Skin of body (tissue), 2 donors: Measurements from ENCODE around the gene DUSP3. TPM values are rescaled to one million over a fixed set of nuclear protein-coding genes. Genes with fewer than 3 reads are reported as not detected.

Experiments
- DNase-seq: peaks from one replicate; lab custom pipeline; 2025; lab: John Stamatoyannopoulos, UW
- total RNA-seq: library from RNA; depleted of rRNA; stranded (reverse); fragments of >200 nt; gene quantifications from one replicate; pipeline ENCODE4 v1.2.3, GENCODE V29; 2014

DUSP3 gene
- total RNA-seq, 1 donor from 2014 or later = 29.2 TPM

DNA sequence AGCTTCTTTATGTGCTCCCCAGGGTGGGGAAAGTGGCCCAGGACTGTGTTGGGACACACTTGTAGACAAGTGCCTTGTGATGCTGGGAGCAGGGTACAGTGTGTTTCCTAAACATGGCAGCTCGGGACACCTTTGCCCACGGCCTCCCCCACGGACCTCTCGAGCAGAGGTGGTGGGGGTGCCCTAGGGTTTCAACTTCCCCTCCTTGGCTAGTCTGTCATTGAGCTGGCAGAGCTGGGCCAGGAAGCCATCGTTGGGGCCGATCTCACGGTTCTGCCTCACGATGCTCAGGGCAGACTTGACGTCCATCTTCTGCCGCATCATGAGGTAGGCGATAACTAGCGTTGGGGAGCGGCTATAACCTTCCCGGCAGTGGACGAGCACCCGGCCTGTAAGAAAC lies 9.4 kb downstream of the DUSP3 start:
- DNase-seq = no peak

DNA sequence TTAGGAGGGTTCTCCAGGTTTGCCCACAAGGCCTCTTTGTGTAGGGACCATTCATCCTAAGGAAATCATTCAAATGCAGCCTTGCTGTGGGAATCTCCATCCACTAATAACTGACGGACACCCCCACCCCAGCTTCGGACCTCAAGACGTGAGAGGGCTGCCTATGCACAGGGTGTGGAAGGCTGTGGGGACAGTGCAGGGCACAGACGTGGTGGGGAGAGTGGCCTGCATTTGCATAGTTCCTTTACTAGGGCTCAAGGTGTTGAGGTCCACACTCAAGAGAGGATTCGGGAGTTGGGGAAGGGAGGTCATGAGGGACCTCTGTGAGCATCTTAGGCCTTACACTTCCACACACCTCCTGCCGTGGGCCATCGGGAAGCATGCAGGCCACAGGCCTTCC lies 9.8 kb downstream of the DUSP3 start:
- DNase-seq = no peak

DNA sequence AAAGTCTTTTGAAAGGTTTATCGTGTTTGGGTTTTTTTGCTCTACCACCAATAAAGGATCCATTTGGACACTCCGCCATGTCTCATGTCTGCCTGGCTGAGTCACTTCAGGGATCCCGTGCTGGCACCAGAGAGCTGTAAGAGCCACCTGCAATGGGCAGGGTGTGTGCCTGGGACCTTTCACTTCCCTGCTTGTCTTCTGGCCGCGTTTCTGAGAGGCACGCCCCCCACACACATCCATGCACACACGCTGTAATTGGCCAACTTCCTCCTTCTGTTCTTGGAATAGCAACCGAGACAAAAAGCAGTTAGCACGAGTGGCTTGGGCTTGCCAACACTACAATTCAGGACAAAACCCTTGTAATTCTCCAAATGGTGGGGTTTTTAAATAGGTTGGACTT lies 10.4 kb downstream of the DUSP3 start:
- DNase-seq = no peak

DNA sequence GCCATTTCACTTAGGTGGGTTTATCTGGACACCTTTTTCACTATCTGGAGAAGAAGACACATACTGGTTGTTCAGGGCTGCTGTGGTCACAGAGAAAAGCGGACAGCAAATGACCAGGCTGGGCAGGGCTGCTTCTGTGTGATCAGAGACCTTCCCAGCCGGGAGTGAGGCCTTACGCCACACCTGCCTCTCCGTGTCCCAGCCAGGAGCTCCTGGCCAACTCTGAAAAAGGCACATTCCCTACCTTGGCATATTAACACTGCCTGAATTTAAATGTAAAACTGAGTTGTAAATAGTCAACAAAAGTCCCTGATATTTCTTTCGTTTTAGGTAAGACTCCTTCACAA lies 11.1 kb downstream of the DUSP3 start:
- no peak for DNase-seq

DNA sequence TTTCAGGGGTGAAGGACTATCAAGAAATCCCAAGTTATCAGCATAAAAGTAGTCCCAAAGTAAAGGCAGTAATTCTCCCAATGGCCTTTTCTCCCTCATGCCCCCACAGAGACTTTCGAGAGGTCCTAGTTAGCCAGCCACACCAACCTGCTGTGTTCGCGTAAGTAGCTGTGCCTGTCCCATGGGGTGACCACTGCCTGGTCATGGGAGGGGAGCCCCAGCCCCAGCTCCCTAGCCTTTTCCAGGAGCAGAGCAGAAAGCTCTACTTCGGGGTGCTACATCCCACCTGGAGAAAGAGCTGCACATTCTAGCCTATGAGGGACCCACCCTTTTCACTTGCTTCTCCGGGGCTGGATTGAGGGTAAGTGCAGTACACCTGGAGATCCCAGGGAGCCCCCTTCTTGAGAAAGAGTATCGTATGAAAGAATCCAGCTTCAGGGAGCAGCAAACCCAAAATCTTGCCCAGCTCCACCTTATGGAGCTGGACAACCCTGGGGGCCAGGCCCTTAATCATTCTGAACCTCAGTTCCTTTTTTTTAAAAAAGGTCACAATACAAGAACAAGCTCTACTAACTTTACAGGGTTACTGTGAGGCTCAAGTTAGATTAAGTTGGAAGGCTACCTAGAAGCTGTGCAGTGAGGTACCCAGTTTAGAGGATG lies 11.6 kb downstream of the DUSP3 start:
- DNase-seq = no peak

DNA sequence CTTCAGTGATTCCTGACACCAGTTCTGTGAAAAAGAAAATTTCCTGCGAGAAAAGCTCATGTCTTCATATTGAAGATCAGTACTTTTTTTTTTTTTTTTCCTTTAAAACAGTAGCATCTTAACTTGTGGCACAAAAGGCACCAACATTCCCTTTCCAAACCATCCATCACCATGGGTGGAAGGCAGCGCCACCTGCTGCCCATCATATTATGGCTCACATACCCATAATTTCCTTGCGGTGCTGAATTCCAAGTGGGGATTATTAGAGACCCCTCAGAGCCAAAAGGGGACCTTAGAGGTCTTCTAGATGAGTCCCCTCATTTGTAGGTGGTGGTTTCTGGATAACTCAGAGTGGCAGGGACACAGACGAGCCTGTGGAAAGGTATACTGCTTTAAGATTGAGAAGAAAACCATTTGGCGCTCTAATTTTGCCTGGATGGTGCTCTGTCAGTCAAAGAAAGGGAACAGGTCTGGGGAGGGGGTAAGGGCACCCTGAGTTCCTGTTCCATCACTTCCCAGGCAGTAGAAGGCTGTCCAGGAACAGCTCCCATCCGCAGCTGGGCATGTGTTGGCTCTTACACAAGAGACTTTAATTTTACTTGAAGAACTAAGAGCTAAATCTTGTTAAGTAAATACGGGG lies 12.2 kb downstream of the DUSP3 start:
- no peak for DNase-seq

DNA sequence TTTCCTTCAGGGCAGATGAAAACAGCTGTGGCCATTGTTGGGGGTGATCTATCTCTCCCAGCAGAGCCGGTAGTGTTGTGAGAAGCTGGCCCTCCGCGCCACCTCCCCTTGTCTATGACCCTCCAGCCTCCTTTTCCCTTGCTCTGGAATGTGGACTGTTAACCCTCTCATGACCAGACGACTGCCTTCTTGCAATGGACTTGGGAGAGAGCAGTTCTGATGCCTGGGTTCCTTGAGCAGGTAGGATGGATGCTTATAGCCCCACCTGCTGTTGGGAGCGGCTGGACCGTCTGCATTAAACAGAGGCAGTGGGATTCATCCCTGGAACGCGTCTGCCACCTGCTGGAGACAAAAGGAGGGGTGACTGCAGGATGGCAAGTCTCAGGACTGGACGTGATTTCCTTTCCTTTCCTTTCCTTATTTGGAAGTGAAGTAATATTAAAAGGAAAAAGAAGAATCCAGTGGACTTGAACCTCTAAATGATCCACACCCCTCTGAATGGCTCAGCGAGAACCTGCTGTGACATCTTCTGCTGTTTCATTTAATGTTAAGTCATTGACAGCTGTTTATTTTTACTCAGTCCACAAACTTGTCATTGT lies 18.4 kb downstream of the DUSP3 start:
- DNase-seq = peak; percentile 83

DNA sequence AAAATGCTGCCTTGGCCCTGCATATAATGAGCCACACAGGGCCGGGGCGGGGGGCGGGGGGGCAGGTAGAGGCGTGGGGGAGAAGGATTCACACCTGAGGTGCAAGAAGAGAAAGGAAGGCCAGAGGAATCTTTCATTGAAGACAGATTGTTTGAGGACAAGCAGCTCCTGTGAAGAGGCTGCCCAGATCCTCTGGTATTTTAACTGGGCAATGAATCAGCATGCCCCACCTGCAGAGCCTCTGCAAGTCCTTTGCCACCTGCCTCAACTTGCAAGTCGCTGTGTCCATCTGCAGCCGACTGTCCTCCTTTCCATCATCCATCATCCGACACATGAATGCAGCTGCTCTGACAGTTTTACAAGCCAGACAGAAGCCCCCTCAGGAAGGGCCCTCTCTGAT lies 18.9 kb downstream of the DUSP3 start:
- no peak for DNase-seq

DNA sequence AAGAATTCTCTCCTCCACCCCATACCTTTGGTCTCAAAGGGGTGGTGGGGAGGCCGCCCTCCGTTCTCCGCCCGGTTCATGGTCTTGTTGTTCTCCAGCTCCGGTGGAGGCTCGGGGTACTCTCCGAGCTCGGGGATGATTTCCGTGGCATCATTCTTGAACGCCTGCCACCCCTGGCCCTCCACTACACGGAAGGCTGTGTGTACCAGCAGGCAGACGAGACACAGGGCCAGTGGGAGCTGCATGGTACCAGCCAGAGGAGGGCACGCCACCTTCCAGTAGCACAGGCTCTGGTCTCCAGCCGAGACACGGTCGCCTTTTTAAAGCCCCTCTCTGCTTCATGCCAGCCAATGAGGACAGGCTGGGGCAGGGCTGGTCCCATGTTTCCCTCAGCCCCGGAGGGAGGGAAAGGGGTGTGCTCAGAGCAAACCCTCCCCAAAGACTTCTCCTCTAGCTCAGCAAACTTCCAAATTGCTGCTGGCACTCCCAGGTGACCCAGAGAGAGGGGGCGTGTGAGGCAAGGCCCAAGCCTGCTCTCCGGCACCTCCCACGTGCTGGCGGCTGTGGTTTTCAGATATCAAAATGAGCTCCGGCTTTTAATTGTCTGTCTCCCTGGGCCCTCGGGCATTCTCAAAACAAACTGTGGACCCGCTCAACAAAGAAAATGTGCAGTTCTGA lies 20.1 kb downstream of the DUSP3 start, which contains the start of gene SOST:
SOST (minus strand) TSS at position 295 of the 678 bp plus-strand sequence; CDS start at position 245, 50 bp downstream.
- DNase-seq = no peak

DNA sequence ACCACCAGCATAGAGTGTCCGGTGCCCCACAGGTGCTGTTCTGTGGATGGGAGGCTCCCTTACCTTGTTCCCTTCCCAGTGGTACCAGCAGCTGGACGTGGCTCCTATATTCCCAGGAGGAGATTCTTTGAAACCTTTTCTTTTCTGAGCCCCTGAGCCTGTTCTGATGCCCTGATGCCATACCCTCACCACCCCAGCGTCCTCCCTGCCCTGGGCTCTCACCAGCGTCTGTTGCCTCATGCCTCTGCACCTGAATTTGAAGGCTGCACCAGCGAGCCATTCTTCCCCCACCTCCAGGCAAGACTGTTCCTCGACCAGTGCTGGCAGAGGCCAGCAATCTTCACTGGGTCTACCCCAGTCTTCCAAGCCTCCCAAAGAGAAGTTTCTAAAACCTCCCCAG lies 20.7 kb downstream of the DUSP3 start:
- DNase-seq = no peak

DNA sequence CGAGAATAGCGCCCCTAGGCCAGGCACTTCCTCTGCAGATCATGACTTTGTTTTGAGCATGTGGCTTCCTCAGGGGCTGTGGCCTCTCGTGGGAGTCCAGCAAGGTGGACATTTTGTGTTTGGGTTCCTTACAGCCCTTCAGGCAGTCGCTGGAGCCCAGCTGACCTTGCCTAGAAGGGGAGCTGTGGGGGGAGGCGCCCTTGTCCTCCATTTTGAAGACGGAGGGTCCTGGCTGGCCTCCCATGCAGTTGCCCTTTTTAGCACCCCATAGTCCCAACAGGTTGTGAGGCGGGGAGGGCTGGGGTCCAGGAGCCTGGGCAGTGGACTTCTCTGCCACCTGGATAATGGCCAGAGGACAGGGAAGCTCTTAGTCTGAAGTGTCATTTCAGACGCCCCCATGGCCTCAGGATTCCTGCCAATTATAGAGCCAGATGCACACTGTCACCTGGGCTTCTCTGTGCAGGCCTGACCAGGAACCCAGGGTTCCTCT lies 21.6 kb downstream of the DUSP3 start:
- no peak for DNase-seq

DNA sequence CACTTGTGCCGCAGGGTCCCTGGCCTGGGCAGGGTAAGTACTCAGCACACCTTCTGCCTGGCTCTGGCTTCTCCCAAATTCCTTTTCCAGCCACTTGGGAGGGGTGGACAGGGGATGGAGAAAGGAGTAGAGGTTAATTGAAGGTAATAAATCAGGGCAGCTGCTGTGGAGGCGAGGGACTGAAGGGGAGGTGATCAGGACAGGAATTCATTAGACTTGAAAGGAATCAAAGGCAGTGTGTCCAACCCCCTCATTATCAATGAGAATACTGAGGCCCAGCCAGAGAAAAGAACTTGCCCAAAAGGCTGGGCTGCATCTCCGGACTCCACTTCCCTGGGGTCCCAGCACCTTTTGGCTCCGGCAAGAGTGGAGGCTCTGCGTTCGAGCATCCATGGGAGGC lies 22.6 kb downstream of the DUSP3 start:
- no peak for DNase-seq

DNA sequence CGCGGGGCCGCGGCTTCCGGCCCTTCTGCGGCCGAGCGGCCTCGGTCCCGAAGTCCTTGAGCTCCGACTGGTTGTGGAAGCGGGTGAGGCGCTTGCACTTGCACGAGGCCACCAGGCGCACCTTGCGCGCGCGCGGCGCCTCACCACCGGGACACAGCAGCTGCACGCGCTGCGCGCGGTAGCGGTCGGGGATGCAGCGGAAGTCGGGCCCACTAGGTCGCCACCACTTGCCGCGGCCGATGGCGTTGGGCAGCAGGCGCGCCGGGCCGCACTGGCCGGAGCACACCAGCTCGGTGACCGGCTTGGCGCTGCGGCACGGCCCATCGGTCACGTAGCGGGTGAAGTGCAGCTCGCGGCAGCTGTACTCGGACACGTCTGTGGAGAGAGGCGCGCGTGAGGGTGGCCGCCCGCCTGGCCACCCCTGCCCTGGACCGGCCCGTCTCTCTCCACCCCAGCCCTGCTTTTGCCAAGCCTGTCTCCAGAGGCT lies 23.3 kb downstream of the DUSP3 start:
- DNase-seq = no peak

DNA sequence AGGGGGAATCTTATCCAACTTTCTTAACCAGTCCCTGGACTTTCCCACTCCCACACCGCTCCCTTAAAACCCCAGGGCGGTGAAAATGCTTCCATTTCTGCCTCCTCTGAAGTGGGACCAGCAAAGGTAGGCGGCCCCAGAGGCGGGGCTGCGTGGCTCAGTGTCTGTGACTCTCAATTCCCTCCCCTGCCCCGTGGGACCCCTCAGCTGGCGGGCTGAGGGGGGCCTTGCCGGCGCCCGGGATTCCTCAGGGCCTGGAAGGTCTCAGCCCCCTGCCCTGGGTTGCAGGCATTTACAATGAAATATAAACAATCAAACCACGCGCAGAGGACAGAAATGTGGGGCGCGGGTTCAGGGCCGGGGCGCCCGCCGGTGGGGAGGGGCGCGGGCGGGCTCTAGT lies 23.8 kb downstream of the DUSP3 start:
- no peak for DNase-seq

DNA sequence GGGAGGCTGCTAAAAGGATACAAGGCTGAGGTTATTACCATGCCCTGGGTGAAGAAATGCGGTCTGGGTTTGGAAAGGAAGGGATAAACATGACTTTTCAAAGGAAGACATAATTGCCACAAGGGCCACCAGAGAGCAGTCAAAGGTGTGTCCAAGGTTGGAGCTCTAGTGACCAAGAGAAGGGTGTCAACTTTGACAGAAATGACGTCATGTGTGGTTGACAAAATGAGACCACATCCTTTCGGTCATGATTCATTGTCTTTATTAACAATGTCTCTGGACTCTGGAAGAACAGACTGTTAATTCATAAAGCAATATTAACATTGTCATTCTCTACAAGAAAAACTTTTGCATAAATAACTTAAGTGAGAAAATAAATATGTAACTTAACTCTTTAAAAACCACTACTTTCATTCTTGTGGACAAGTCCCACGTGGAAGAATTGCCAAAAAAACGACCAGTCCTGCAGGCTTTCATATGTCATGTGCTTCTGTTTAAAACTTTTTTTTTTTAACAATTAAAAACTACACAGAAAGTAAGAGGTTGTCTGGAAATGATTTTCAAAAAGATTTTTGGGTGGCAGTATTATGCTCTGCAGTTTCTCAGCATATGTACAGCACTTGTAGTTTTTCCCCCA lies 25.2 kb downstream of the DUSP3 start:
- DNase-seq = peak; percentile 67

DNA sequence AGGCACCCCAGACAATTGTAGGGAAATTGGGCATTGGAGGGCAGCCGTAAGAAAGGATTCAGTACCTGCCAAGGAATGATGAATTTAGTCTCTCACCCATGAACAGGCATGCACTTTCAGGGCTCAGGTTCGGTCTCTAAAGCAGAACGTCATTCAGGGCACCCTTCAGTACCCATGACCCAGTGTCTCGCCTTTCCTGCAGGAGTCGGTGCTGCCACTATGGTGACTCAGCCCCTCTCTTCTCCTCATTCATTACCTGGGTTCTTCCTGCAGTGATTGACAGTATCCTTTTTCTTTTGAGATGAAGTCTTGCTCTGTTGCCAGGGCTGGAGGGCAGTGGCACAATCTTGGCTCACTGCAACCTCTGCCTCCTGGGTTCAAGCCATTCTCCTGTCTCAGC lies 28.6 kb downstream of the DUSP3 start:
- DNase-seq = no peak

DNA sequence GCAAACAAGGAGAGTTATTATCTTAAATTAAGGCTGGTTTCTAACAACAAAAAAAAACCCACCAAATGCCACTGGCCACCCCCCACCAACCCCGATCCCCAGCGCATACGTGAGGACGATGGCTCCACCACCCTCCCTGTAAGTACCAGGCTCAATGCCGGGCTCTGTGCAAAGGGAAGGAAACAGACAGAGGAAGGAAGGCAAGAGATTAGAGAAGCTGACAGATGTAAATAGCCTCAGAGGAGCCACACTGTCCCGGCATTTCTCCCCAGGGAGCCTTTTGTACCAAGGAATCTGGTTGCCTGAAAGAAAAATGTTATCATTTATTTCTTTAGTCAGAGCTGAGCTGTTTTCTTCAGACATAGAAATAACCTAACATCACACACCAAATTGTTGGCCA lies 33.2 kb downstream of the DUSP3 start:
- no peak for DNase-seq

DNA sequence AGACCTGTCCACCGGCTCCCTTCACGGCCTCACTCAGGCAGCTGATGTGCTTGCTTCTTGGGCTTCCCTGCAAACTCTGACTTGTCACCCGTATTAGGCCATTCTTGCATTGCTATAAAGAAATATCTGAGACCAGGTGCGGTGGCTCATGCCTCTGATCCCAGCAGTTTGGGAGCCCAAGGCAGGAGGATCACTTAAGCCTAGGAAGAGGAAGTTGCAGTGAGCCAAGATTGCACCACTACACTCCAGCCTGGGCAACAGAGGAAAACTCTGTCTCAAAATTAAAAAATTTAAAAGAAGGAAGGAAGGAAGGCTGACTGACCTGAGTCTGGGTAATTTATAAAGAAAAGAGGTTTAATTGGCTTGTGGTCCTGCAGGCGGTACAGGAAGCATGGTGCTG lies 37.1 kb downstream of the DUSP3 start:
- DNase-seq = no peak

DNA sequence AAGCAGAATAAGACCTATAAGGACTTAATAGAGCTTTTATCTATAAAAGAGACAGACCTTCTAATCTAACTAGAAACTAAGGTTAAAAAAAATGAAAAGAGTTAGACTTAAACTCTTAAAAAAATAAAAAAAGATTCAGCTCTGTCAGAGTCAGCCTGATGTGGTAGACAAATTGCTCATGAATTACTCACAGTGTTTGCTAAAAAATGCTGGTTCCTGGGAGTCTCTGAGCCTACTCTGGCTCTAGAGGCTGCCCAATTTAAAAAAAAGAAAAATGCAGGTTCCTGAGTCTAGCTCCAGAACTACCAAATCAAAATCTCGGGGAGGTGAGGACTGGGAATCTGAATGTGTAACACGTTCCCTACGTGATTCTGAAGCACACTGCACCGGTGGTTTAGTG lies 38.2 kb downstream of the DUSP3 start:
- no peak for DNase-seq

DNA sequence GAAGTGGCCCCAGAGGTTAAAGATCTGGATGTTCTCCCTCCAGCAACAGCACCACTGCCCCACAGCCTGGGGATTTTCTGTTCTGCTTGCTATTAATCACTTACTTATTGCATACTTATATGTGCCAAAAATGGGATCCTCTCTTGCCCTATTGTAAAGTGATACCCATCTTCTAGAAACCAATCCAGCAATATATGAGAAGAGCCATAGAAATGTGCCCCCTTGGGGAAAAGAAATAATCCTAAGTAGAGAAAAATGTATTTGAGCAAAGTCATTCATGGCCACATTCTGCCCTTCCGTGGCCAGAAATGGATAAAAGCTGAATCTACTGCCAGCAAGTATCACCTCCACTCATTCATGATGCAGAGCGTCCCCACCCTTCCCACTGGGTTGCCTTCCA lies 41.1 kb downstream of the DUSP3 start:
- DNase-seq = no peak

DNA sequence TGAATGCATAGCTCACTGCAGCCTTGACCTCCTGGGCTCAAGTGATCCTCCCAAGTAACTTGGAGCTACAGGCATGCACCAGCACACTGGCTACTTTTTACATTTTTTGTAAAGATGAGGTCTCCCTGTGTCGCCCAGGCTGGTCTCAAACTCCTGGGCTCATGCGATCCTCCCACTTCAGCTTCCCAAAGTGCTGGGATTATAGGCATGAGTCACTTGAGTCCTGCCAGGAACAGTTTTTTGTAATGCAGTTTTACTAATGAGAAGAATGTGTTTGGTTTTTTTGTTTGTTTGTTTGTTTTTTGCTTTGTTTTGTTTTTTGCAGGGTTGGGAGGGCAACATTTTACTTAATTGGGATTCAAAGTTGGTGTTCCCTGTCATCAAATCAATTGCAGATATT lies 42.4 kb downstream of the DUSP3 start:
- no peak for DNase-seq

DNA sequence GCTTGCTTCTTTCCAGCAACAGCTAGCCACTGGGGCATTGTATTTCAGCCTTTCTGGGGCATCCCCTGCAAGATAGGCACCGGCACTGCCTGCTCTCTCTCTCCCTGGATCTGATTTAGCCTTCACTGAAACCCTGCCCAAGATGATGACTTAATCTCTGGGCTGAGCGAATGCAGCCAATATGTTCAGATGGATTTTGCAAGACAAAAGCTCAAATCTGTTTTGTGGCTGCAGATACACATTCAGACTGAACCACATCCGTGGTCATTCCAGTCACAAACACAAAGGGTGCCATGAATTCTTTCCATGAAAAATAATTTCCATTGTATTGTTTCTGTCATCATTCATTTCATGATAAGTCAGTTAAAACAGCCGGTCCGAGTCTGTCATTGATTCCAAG lies 44.4 kb downstream of the DUSP3 start:
- DNase-seq = peak; percentile 88
